NCI-H2171 treated with DMSO at 0.1 percent for 48 hours (cell line): ENCODE data around the gene CRIP2.

Experiments used
- DNase-seq: peaks from one replicate; lab custom pipeline; 2025; lab: John Stamatoyannopoulos, UW

The CRIP2 gene

GRCh38 chr14:105474483-105475268, at the start of gene CRIP2:
TSS of gene CRIP2 (plus strand) at chr14:105474821. CDS start at chr14:105474863, 42 bp downstream.
- peak; percentile 58 for DNase-seq

- DNase-seq, result no peak
Observed at GRCh38 chr14:105424861-105425260, 49.8 kb upstream of the CRIP2 start.

GRCh38 chr14:105425823-105426247, 48.8 kb upstream of the CRIP2 start:
- DNase-seq, result no peak

- no peak for DNase-seq
Observed at GRCh38 chr14:105426416-105427130, 48.0 kb upstream of the CRIP2 start.

- DNase-seq, result no peak
Observed at GRCh38 chr14:105427412-105427811, 47.2 kb upstream of the CRIP2 start.

GRCh38 chr14:105427936-105428485, 46.6 kb upstream of the CRIP2 start:
- no peak for DNase-seq

- DNase-seq, result no peak
Observed at GRCh38 chr14:105430042-105430441, 44.6 kb upstream of the CRIP2 start.

- no peak for DNase-seq
Observed at GRCh38 chr14:105430565-105430964, 44.1 kb upstream of the CRIP2 start.

GRCh38 chr14:105431256-105431655, 43.4 kb upstream of the CRIP2 start:
- no peak for DNase-seq

GRCh38 chr14:105432657-105433056, 42.0 kb upstream of the CRIP2 start:
- DNase-seq, result no peak

GRCh38 chr14:105433161-105433605, 41.4 kb upstream of the CRIP2 start:
- no peak for DNase-seq

- no peak for DNase-seq
Observed at GRCh38 chr14:105436402-105436801, 38.2 kb upstream of the CRIP2 start.

- DNase-seq, result no peak
Observed at GRCh38 chr14:105436891-105437722, 37.5 kb upstream of the CRIP2 start.

- DNase-seq, result no peak
Observed at GRCh38 chr14:105437723-105438500, 36.7 kb upstream of the CRIP2 start.

GRCh38 chr14:105439179-105439578, 35.4 kb upstream of the CRIP2 start:
- no peak for DNase-seq

GRCh38 chr14:105439710-105440553, 34.7 kb upstream of the CRIP2 start:
- DNase-seq, result peak; percentile 84

GRCh38 chr14:105440554-105440900, 34.1 kb upstream of the CRIP2 start:
- no peak for DNase-seq

- DNase-seq, result no peak
Observed at GRCh38 chr14:105440992-105441391, 33.6 kb upstream of the CRIP2 start.

GRCh38 chr14:105442125-105442524, 32.5 kb upstream of the CRIP2 start:
- DNase-seq, result no peak

- no peak for DNase-seq
Observed at GRCh38 chr14:105442834-105443233, 31.8 kb upstream of the CRIP2 start.
